GM13977 (cell line): Measurements from ENCODE around the gene AFF3.

Experiments used
- DNase-seq: peaks from one replicate; pipeline ENCODE4 v3.0.0; 2012; ENCODE audit warnings: low spot score
- in situ Hi-C: fragments of 300-500 bp; cut with MboI; formaldehyde crosslinking; loops from one replicate; pipeline ENCODE4 v1.12.0; 2022; ENCODE audit warnings: low sequenced_read_pairs, low pct_unique_long_range_greater_than_20kb, mixed read lengths, inconsistent platforms; ENCODE audit not compliant: unreplicated experiment
- TF ChIP-seq, protein P1 (sequence below): IDR thresholded peaks from 2 replicates; pipeline ENCODE4 v1.5.1; 2012; ENCODE audit warnings: mild to moderate bottlenecking, control low read depth; ENCODE audit not compliant: insufficient read depth; ENCODE audit errors: extremely low read depth, missing control alignments

AFF3 gene

DNA sequence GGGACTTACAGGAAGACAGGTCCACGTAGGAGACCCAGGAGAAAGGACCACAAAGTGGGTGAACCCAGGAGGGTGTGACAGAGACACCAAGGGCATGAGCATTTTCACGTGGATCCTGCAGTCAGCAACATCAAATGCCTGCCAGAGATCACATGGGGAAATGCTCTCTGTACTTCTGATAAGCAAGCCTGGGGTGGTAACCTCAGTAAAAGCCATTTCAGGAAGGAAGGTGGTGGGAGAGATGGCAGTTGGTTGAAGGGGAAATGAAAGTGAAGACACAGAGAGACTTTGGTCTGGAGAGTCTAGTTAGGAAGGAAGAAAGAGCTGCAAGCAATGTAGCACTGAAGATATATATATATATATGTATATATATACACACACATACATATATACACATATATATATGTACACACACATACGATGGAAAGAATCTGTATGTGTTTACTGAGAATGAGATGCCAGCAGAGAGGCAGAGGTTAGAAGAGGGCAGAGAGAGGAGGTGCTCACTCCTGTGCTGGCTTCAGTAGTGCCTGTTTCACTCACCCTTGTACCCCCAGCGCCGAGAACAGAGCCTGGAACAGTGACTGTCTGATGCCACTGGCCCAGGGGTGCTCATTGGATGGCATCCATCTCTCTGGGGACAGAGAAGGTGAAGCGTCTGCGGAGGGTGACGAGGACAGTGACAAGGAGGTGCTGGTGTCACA, 314.9 kb downstream of the AFF3 start:
- TF ChIP-seq, protein P1, sequence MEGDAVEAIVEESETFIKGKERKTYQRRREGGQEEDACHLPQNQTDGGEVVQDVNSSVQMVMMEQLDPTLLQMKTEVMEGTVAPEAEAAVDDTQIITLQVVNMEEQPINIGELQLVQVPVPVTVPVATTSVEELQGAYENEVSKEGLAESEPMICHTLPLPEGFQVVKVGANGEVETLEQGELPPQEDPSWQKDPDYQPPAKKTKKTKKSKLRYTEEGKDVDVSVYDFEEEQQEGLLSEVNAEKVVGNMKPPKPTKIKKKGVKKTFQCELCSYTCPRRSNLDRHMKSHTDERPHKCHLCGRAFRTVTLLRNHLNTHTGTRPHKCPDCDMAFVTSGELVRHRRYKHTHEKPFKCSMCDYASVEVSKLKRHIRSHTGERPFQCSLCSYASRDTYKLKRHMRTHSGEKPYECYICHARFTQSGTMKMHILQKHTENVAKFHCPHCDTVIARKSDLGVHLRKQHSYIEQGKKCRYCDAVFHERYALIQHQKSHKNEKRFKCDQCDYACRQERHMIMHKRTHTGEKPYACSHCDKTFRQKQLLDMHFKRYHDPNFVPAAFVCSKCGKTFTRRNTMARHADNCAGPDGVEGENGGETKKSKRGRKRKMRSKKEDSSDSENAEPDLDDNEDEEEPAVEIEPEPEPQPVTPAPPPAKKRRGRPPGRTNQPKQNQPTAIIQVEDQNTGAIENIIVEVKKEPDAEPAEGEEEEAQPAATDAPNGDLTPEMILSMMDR = no peak
- DNase-seq = no peak
- in situ Hi-C loops = no loop called here

DNA sequence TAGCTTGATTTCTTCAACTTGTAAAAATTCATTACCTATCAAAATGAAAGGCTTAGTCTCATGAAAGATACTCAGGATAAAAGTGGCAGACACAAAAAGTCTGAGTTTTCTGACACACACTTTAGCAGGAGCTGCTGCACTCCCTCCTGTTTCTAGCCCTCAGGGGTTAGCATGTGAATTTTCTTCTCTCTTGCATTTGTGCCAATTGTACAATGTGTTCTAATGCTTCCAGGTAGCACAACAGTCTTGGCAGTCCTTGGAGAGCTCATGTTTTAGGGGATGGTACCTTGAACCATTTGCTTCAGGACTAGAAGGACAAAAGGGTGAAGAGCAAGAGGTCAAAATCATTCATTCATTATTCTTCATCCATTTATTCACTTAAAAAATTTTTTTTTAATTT, 316.8 kb downstream of the AFF3 start:
- TF ChIP-seq, protein P1 = no peak
- no peak for DNase-seq
- in situ Hi-C loops = no loop called here

DNA sequence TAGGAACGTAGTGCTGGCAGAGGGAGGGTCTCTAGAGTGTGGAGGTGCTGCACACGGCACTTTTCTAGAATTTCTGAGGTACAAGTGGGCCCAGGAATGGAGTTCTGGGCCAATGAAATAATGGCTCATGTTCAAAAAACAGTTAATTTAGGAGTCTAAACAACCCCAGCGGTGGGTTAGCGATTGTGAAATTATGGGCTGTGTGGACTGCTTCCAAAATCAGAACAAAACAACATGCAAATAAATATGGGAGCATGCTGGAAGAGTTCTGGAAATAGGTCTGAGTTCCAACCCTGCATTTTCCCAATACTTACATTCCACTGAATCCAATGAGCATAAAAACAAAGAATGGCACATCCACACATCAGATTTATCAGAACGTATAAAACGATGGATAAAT, 317.6 kb downstream of the AFF3 start:
- TF ChIP-seq, protein P1 = no peak
- DNase-seq = no peak
- in situ Hi-C loops = no loop called here

DNA sequence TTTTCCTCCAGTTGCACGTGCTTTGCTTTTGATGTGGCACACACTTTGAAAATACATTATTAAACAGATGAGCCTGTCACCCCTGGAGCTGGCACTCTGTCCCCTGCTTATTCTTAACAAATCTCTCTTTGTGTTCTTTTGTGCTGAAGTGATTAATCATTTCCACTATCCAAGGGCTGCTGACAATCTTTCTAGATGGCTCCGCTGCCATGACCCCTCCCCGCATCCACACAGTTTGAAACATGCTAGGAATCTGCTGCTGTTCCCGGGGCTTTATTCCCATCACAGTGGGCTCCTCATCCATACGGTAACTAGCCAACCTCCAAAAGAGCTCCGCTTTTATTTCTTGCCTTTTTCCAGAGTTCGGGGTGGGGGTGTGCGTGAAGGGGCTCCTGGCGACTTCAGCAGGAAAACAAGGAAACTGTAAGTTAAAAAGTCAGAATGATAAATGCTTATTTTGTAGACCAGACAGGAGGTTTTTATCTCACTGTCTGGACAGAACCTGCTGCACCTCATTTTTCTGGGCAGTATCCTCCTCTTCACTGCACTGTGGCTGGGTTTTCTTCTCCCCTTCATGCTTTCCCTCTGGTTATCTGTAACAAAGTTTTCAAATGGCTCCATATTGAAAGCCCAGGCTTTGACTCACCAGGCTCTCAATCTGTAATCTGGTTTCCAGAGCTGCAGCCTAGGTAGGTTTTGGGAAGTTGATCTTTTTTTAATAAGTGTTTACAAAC, 319.7 kb downstream of the AFF3 start:
- TF ChIP-seq, protein P1 = no peak
- in situ Hi-C loops = no loop called here

DNA sequence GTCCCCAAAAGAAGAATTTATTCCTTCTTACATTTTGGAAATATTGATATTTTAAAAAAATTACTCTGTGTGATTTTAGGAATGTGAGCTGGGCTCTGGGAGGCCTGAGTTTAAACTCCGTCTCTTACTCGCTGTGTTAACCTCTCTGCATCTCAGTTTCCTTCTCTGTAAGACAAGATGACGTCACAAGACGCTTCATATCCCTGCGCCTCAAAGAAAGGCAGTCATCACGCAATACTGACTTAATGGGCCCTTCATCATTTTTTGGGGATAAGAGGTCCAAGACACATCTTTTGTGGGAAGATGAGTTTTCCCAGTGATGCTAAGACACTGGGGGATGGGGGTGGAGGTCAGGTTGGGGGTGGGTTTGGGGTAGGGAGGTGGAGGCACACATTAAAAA, 320.4 kb downstream of the AFF3 start:
- DNase-seq = no peak
- TF ChIP-seq, protein P1 = no peak
- in situ Hi-C loops = no loop called here

More for the DNA sequence above, 319.7 kb downstream of the AFF3 start:
- no peak for DNase-seq

DNA sequence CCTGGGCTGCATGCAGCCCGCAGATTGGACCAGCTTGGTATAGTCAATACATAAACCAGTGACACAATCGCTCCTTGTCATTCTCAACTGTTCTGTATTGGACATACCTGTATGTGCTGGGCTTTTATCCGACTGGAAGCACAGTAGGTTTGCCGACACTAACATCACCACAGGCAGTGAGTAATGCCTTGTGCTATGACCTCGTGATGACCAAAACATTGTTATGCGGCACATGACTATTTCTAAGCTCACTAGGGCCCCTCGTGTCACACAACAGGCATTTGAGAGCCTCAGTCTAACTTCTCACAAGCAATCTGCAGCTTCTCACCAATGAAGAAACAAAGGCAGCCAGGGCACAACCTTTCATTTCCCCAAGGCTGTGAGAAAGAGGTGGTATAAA, 320.8 kb downstream of the AFF3 start:
- in situ Hi-C loops = no loop called here
- DNase-seq = no peak
- TF ChIP-seq, protein P1 = no peak
